Activated T-helper 2 cell treated with anti-CD3 and anti-CD28 coated beads, Interferon-gamma antibody, Interleukin-2, Interleukin-4, amounts not matched to agents 10 μg/mL and 5 μg/mL and 100 μg/mL, durations not matched to agents 14 hours and 24 hours and 36 hours (primary cell): ENCODE data around the gene NCDN. TPM values are rescaled to one million over a fixed set of nuclear protein-coding genes. Genes with fewer than 3 reads are reported as not detected.

Experiments used
- DNase-seq: peaks from one replicate; pipeline ENCODE4 v3.0.0; 2021; ENCODE audit warnings: low spot score
- H3K27ac Mint-ChIP-seq: one replicate; pipeline ENCODE4 v1.8.0; 2021; ENCODE audit warnings: mixed read lengths
- H3K27me3 Mint-ChIP-seq: one replicate; pipeline ENCODE4 v1.8.0; 2021; ENCODE audit warnings: low read depth, mixed read lengths
- H3K36me3 Mint-ChIP-seq: one replicate; pipeline ENCODE4 v1.8.0; 2021; ENCODE audit warnings: low read depth, mixed read lengths
- H3K4me1 Mint-ChIP-seq: one replicate; pipeline ENCODE4 v1.8.0; 2021; ENCODE audit warnings: low read depth, mixed read lengths
- H3K4me3 Mint-ChIP-seq: one replicate; pipeline ENCODE4 v1.8.0; 2021; ENCODE audit warnings: low read depth, mild to moderate bottlenecking, moderate library complexity, mixed read lengths
- H3K9me3 Mint-ChIP-seq: one replicate; pipeline ENCODE4 v1.8.0; 2021; ENCODE audit warnings: mixed read lengths
- intact Hi-C: fragments of 100-400 bp; cut with micrococcal nuclease; formaldehyde crosslinking; loops from one replicate; pipeline ENCODE4 v1.15.1; 2023
- total RNA-seq: library from RNA; stranded (reverse); gene quantifications from 2 replicates; pipeline ENCODE4 v1.2.3, GENCODE V29; 2022

The NCDN gene
- total RNA-seq, 1 donor from 2014 or later: 32.6 TPM

DNA sequence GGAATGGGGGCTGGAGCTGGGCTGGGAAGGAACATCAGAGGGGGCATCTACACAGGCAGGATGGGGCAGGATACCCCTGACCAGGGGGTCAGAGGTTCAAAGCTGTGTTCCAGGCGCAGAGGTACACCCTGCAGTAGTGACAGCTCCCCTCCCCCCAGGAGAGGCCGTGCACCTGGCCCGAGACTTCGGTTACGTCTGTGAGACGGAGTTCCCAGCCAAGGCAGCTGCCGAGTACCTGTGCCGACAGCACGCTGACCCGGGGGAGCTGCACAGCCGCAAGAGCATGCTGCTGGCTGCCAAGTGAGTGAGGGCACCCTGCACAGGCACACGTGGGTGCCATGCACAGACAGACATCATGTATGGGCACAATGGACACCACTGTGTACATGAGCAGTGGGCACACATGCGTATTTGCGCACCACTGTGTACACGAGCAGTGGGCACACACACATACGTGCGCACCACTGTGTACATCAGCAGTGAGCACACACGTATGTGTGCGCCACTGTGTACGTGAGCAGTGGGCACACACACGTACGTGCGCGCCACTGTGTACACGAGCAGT lies 33.0 kb downstream of the NCDN start:
- intact Hi-C loops: no loop called here
- no peak for DNase-seq
- Mint-ChIP-seq H3K36me3 (peaks cover 1% of the 10 kb centered on the region), H3K4me1 (peaks cover 12% of the 10 kb centered on the region), H3K4me3 (no peak overlapping the region), H3K27ac (no peak overlapping the region), H3K27me3 (no peaks in the 10 kb centered on the region), H3K9me3 (no peaks in the 10 kb centered on the region)

DNA sequence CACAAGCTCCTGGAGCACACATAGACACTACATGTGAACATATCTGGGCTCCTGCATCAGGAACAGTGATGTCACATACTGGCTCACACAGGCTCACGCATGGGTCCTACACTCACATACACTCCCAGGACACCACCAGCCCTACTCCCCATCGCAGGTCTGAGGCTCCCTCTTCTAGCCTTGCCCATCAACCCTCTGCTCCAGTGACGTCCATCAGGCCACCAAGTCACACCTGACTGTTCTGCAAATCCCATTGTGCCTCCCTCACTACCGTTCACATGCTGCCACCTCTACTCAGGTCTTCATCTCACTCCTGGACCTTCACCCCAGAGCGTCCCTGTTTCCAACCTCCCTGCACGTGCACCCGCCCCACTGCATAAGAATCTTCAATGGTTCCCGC lies 33.6 kb downstream of the NCDN start:
- DNase-seq: no peak
- H3K9me3 Mint-ChIP-seq: no peaks in the 10 kb centered on the region
- peaks cover 8% of the 10 kb centered on the region for H3K36me3 Mint-ChIP-seq
- H3K27me3 Mint-ChIP-seq: no peaks in the 10 kb centered on the region
- no peak overlapping the region for H3K4me3 Mint-ChIP-seq
- H3K4me1 Mint-ChIP-seq: peaks cover 12% of the 10 kb centered on the region
- intact Hi-C loops: no loop called here
- H3K27ac Mint-ChIP-seq: no peak overlapping the region

DNA sequence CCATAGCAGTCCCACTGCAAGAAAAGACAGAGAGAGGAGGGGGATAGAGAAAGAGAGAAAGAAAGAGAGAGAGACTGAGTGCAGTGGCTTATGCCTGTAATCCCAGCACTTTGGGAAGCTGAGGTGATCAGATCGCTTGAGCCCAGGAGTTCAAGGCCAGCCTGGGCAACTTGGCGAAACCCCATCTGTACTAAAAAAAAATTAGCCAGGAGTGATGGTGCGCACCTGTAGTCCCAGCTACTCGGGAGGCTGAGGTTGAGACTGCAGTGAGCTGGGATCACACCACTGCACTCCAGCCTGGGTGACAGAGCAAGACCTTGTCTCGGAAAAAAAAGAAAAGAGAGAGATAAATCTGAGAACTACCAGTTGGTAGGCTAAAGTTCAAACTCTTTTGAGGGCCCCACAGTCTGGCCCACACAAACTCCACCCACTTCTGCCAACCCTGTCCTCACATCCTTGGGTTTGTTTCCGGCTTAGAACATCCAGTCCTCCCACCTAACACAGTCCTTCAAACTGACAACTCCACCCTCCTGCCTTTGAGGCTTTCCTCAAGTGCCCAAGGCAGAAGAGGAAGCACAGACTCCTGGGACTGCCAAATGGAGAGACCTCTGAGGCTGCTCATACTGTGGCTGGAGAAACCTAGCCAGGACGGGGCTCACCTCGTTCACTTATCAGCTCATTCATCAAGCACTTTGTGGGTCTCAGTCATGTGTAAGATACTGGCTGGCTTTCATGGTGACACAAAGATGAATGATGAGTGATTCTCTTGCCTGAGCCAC lies 35.6 kb downstream of the NCDN start:
- Mint-ChIP-seq H3K4me3 (no peak overlapping the region), H3K9me3 (no peaks in the 10 kb centered on the region), H3K27ac (peak overlapping the region; percentile 62), H3K4me1 (peaks cover 12% of the 10 kb centered on the region), H3K36me3 (peaks cover 12% of the 10 kb centered on the region), H3K27me3 (no peaks in the 10 kb centered on the region)
- no peak for DNase-seq
- intact Hi-C loops: no loop called here

DNA sequence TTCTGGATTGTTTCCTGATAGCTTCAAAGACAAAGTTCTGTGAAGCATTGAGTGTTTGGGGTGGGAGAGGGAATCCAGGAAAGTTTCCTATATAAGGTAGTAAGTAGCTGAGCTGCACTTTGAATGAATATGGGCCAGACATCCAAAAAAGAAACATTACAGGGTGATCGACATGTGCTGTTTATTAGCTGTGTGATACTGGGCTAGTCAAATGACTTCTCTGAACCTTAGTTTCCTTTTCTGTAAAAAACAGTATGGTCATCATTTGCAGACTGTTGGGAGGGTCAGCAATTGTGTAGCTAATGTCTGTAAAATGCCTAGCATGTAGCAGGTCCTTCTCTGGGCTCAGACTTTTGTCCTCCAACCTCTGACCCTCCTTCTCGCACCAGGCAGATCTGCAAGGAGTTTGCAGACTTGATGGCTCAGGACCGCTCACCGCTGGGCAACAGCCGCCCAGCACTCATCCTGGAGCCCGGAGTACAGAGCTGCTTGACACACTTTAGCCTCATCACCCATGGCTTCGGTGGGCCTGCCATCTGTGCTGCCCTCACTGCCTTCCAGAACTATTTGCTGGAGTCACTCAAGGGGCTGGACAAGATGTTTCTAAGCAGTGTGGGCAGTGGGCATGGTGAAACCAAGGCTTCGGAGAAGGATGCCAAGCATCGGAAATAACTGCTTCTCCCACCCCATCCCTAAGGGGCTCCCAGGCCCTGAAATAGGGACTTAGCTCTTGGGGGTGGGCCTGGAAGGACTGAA lies 36.6 kb downstream of the NCDN start:
- H3K9me3 Mint-ChIP-seq: no peaks in the 10 kb centered on the region
- DNase-seq: no peak
- H3K27ac Mint-ChIP-seq: peak overlapping the region; percentile 62
- H3K4me3 Mint-ChIP-seq: no peak overlapping the region
- H3K4me1 Mint-ChIP-seq: peaks cover 12% of the 10 kb centered on the region
- H3K36me3 Mint-ChIP-seq: peaks cover 12% of the 10 kb centered on the region
- intact Hi-C loops: no loop called here
- H3K27me3 Mint-ChIP-seq: no peaks in the 10 kb centered on the region

DNA sequence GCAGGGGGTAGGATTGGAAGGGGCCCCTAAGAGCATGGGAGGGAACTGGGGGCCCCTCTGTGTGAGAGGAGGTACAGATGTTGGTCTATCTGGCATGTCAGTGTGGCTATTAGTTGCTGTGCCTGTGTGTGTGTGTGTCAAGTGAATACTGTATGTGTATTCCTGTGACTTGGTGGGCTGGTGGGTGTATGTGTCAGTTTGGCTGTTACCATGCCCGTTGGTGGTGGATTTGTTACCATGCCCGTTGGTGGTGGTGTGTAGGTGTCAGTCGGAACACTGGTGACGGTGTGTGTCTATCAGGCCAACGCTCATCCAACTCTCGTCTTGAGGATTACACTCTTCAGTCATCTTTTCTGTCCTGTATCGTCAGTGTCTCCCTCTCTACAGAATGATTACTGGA lies 38.1 kb downstream of the NCDN start:
- intact Hi-C loops: no loop called here
- Mint-ChIP-seq H3K4me3 (no peak overlapping the region), H3K4me1 (peaks cover 12% of the 10 kb centered on the region), H3K9me3 (no peaks in the 10 kb centered on the region), H3K27ac (no peak overlapping the region), H3K27me3 (no peaks in the 10 kb centered on the region), H3K36me3 (peaks cover 21% of the 10 kb centered on the region)
- no peak for DNase-seq

DNA sequence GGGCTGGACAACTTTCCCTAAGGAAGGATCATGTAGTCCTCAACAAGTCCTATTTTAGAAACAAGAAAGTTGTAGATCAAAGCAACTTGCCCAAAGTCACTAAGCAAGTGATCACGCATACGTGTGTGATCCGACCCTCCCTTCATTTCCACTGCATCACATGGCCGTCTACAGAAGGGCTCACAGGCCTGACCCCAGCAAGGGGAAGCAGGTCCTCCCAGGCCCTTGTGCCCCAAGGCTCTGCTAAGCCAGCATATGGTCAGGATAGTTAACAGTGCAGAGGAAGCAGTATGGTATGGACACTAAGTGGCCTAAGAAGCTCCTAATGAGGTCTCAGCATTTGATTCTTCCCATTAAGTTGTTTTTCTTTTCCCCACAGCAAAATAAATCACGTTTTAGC lies 40.3 kb downstream of the NCDN start:
- Mint-ChIP-seq H3K4me1 (peaks cover 10% of the 10 kb centered on the region), H3K36me3 (peaks cover 27% of the 10 kb centered on the region), H3K27me3 (no peaks in the 10 kb centered on the region), H3K27ac (no peak overlapping the region), H3K9me3 (no peaks in the 10 kb centered on the region), H3K4me3 (no peak overlapping the region)
- no peak for DNase-seq
- intact Hi-C loops: no loop called here

DNA sequence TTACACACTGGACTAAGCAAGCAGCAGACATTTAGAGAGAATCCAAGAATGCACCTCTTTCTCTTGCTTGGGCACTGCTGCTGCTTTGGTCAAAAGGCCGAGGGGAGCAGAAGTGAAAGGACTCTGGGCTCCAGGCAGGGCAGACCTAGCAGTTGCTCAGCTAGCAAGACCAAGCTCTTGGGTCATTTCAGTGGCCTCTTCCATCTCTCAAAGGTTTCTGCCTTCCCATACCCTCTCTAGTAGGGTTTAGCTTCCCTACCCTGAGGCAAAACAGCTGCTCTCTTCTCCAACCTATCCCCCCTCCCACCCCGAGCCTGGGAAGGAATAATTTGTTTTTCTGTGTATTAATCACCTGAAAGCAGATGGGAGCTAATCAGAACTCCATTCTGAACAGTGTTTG lies 41.3 kb downstream of the NCDN start:
- Mint-ChIP-seq H3K36me3 (peaks cover 37% of the 10 kb centered on the region), H3K9me3 (no peaks in the 10 kb centered on the region), H3K27me3 (no peaks in the 10 kb centered on the region), H3K4me3 (no peak overlapping the region), H3K27ac (no peak overlapping the region), H3K4me1 (peaks cover under 1% of the 10 kb centered on the region)
- intact Hi-C loops: no loop called here
- no peak for DNase-seq

DNA sequence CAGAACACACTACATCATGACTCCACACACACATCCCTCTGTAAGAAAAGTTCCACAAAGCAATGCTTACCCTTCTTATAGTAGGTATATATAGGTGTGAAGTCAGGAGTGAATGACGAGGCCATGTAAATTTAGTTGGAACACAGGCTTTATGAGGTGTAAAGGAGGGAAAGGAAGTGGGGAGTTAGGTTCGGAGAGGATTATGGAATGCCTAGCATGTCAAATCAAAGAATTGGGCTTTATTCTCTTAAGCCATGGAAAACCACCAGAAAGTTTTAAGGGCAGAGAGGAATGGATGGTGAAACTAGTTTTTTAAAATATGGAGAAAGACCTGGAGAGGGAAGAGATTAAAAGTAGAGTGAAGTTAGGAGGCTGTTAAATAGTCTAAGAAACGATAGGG lies 41.8 kb downstream of the NCDN start:
- H3K36me3 Mint-ChIP-seq: peaks cover 43% of the 10 kb centered on the region
- no peaks in the 10 kb centered on the region for H3K27me3 Mint-ChIP-seq
- H3K4me1 Mint-ChIP-seq: no peaks in the 10 kb centered on the region
- H3K27ac Mint-ChIP-seq: no peak overlapping the region
- no peak for DNase-seq
- no peaks in the 10 kb centered on the region for H3K9me3 Mint-ChIP-seq
- intact Hi-C loops: no loop called here
- no peak overlapping the region for H3K4me3 Mint-ChIP-seq

DNA sequence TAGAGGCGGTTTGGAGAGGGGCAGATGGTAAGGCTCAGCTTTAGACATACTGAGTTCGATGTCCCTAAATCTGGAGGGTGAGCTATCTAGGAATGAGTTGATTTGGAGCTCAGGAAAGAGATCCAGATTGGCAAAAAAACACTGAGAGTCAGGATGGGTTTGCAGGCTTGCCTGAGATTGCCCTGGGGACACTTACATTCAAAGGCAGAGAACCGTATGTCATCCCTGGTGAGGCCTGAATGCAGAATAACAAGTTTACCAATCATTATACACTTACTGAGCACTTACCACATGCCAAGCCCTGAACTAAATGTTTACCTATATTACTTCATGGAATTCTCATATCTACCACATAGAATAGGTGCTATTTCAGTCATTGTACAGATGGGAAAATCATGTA lies 43.0 kb downstream of the NCDN start:
- no peak for DNase-seq
- intact Hi-C loops: no loop called here
- H3K4me1 Mint-ChIP-seq: no peaks in the 10 kb centered on the region
- H3K4me3 Mint-ChIP-seq: no peak overlapping the region
- H3K36me3 Mint-ChIP-seq: peaks cover 52% of the 10 kb centered on the region
- H3K9me3 Mint-ChIP-seq: no peaks in the 10 kb centered on the region
- no peak overlapping the region for H3K27ac Mint-ChIP-seq
- H3K27me3 Mint-ChIP-seq: no peaks in the 10 kb centered on the region

DNA sequence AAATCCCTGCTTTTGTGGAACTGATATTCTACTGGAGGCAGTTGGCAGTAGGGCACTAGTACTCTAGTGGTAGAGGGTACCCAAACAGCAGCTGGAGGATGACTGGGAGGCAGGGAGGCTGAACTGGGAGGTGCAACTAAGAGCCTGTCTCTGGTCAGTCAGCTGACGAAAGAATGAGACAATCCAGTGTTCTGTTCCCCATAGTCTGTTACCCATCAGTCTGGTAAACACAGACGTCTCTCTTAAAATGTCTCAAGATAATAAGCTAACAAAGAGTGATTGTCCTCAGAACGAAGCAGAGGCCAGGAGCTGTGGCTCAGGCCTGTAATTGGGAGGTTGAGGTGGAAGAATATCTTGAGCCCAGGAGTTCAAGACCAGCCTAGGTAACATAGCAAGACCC lies 45.9 kb downstream of the NCDN start:
- intact Hi-C loops: no loop called here
- Mint-ChIP-seq H3K9me3 (no peaks in the 10 kb centered on the region), H3K27ac (no peak overlapping the region), H3K36me3 (peaks cover 68% of the 10 kb centered on the region), H3K4me1 (peaks cover 2% of the 10 kb centered on the region), H3K27me3 (no peaks in the 10 kb centered on the region), H3K4me3 (no peak overlapping the region)
- DNase-seq: no peak

DNA sequence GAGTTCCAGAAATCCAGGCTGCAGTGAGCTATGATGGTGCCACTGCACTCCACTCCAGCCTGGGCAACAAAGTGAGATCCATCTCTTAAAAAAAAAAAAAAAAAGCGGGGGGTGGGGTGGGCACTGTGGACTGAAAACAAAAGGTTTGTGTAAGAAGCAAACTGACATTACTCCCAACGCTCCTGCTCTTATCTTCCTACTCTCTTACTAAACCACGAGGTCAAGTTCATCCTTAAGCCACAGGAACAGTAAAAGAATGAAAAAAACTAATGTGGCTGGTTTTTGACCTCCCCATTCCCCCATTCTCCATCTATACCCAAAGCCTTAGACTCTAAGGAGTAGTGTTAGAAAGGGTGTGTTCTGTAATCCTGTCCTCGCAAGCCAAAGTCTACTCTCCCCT lies 46.3 kb downstream of the NCDN start:
- peaks cover 73% of the 10 kb centered on the region for H3K36me3 Mint-ChIP-seq
- H3K4me1 Mint-ChIP-seq: peaks cover 2% of the 10 kb centered on the region
- no peaks in the 10 kb centered on the region for H3K27me3 Mint-ChIP-seq
- H3K9me3 Mint-ChIP-seq: no peaks in the 10 kb centered on the region
- peak overlapping the region; percentile 1 for H3K27ac Mint-ChIP-seq
- intact Hi-C loops: no loop called here
- no peak overlapping the region for H3K4me3 Mint-ChIP-seq
- DNase-seq: no peak

DNA sequence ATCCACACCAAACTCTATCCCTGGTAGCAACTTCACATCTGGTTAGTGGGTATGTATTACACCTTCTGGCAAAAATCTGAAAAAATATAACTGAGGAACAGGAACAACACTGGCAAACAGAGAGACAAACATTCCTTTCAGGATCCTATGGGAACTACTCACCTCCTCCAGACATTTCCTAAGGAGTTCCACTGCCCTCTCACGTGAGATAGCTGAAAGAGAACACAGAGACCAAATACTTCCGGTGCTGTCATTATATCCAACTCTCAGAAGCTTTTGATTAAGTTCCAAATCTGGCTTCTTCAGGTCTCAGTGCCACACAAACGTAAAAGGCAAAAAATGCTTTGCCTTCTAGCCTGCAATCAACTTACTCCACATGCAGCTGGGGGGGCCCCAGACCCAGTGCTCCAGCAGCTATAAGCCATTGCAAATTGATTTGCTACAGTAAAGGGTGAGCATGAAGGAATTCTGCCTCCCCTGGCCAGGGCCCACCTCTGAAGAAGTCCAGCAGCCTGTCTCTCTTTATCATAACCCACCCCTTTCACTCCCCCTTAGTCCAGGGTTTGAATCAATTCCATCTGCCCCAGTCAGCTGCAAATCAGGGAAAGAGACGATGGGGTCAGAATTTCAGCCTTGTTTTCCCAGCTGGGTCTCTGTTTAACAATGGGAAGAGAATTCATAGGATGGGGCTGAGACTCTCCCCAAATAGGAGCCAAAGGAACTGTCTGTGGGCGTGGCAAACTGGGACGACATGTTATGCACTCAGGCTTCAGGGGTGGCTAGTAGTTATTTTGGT lies 47.7 kb downstream of the NCDN start:
- H3K27ac Mint-ChIP-seq: no peak overlapping the region
- peaks cover 2% of the 10 kb centered on the region for H3K4me1 Mint-ChIP-seq
- H3K9me3 Mint-ChIP-seq: no peaks in the 10 kb centered on the region
- H3K4me3 Mint-ChIP-seq: no peak overlapping the region
- peaks cover 72% of the 10 kb centered on the region for H3K36me3 Mint-ChIP-seq
- no peaks in the 10 kb centered on the region for H3K27me3 Mint-ChIP-seq
- intact Hi-C loops: no loop called here
- DNase-seq: no peak

DNA sequence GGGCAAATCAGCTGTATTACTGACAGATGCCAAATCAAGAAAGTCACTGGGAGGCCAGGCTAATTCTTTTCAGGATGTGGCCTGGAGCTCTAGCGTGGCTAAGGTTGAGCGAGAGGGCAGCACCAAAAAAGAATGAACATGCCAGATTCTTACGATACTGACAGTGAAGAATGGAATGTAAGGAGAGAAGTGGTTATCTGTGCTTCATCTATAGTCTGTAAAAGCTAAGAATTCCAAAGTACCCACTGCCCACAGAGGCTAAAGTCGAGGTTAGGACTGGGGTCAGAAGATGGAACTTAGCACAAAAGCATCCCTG lies 48.2 kb downstream of the NCDN start:
- no peak overlapping the region for H3K4me3 Mint-ChIP-seq
- no peak for DNase-seq
- no peaks in the 10 kb centered on the region for H3K27me3 Mint-ChIP-seq
- H3K4me1 Mint-ChIP-seq: peaks cover 2% of the 10 kb centered on the region
- no peaks in the 10 kb centered on the region for H3K9me3 Mint-ChIP-seq
- no peak overlapping the region for H3K27ac Mint-ChIP-seq
- H3K36me3 Mint-ChIP-seq: peaks cover 70% of the 10 kb centered on the region
- intact Hi-C loops: no loop called here
